ENCODE measurements around the gene PLA2G4F.

Gene PLA2G4F

GRCh38 chr15:42150219-42150970 lies 6.0 kb downstream of the PLA2G4F start:
- peak overlapping the region in 3 of 21 experiments; percentile 40 to 60 (median 50) for H3K27ac ChIP-seq
- no peak overlapping the region for H3K4me3 ChIP-seq

GRCh38 chr15:42149493-42150218 lies 6.8 kb downstream of the PLA2G4F start:
- no peak overlapping the region for H3K27ac ChIP-seq

GRCh38 chr15:42148808-42149492 lies 7.5 kb downstream of the PLA2G4F start:
- H3K27ac ChIP-seq = no peak overlapping the region

More at GRCh38 chr15:42149493-42150218, 6.8 kb downstream of the PLA2G4F start:
- no peak overlapping the region for H3K4me3 ChIP-seq

GRCh38 chr15:42147431-42147735 lies 9.1 kb downstream of the PLA2G4F start:
- H3K4me3 ChIP-seq = no peak overlapping the region
- H3K27ac ChIP-seq = no peak overlapping the region

More at GRCh38 chr15:42148808-42149492, 7.5 kb downstream of the PLA2G4F start:
- H3K4me3 ChIP-seq = no peak overlapping the region

GRCh38 chr15:42146551-42147430 lies 9.6 kb downstream of the PLA2G4F start:
- H3K4me3 ChIP-seq = no peak overlapping the region
- no peak overlapping the region for H3K27ac ChIP-seq

- no peak overlapping the region for H3K27ac ChIP-seq
- no peak overlapping the region for H3K4me3 ChIP-seq
Measured at GRCh38 chr15:42145546-42146455, 10.6 kb downstream of the PLA2G4F start.

- H3K27ac ChIP-seq = no peak overlapping the region
- H3K4me3 ChIP-seq = no peak overlapping the region
Measured at GRCh38 chr15:42144841-42145375, 11.5 kb downstream of the PLA2G4F start.

GRCh38 chr15:42143866-42144625 lies 12.4 kb downstream of the PLA2G4F start:
- Histone ChIP-seq H3K27ac (no peak overlapping the region), H3K4me3 (no peak overlapping the region)

- Histone ChIP-seq H3K27ac (no peak overlapping the region), H3K4me3 (no peak overlapping the region)
Measured at GRCh38 chr15:42143356-42143755, 13.1 kb downstream of the PLA2G4F start.

GRCh38 chr15:42141795-42142667 lies 14.4 kb downstream of the PLA2G4F start:
- Histone ChIP-seq H3K4me3 (no peak overlapping the region), H3K27ac (no peak overlapping the region)

GRCh38 chr15:42141246-42141645 lies 15.2 kb downstream of the PLA2G4F start:
- no peak overlapping the region for H3K4me3 ChIP-seq
- H3K27ac ChIP-seq = no peak overlapping the region

- H3K27ac ChIP-seq = no peak overlapping the region
- no peak overlapping the region for H3K4me3 ChIP-seq
Measured at GRCh38 chr15:42140383-42141070, 15.9 kb downstream of the PLA2G4F start.

GRCh38 chr15:42139596-42139995 lies 16.8 kb downstream of the PLA2G4F start:
- Histone ChIP-seq H3K27ac (no peak overlapping the region), H3K4me3 (no peak overlapping the region)

GRCh38 chr15:42138968-42139386 lies 17.5 kb downstream of the PLA2G4F start:
- no peak overlapping the region for H3K27ac ChIP-seq
- H3K4me3 ChIP-seq = no peak overlapping the region

- no peak overlapping the region for H3K4me3 ChIP-seq
- H3K27ac ChIP-seq = no peak overlapping the region
Measured at GRCh38 chr15:42138411-42138810, 18.0 kb downstream of the PLA2G4F start.

Measured in skin epidermis (tissue), 12 donors.